Uterus (tissue), 2 donors: Measurements from ENCODE around the gene ATAD3B.
"Not testable (repeated sequence)": the region's sequence is repeated elsewhere in the genome, so short reads cannot be mapped to it uniquely, and the experiment has no call there.

ENCODE experiments used
- POLR2A ChIP-seq, 2 donors: fragments of 450-650 bp; IDR thresholded peaks; one replicate each; pipeline ENCODE4 v1.6.1; 2016; ENCODE audit warnings: antibody characterized with exemption in 2 of 2, mild to moderate bottlenecking in 1 of 2, moderate library complexity in 1 of 2
- TF ChIP-seq, protein P1 (sequence below), 4 experiments: fragments of 200-600 bp in 2 of 4; fragments of 450-650 bp in 2 of 4; sonication (generic) in 2 of 4; IDR thresholded peaks; one replicate each; pipeline ENCODE4 v1.5.1; 2016 to 2019; ENCODE audit warnings: antibody characterized with exemption in 4 of 4, mild to moderate bottlenecking in 2 of 4, moderate library complexity in 1 of 4

- TF ChIP-seq, protein P1, sequence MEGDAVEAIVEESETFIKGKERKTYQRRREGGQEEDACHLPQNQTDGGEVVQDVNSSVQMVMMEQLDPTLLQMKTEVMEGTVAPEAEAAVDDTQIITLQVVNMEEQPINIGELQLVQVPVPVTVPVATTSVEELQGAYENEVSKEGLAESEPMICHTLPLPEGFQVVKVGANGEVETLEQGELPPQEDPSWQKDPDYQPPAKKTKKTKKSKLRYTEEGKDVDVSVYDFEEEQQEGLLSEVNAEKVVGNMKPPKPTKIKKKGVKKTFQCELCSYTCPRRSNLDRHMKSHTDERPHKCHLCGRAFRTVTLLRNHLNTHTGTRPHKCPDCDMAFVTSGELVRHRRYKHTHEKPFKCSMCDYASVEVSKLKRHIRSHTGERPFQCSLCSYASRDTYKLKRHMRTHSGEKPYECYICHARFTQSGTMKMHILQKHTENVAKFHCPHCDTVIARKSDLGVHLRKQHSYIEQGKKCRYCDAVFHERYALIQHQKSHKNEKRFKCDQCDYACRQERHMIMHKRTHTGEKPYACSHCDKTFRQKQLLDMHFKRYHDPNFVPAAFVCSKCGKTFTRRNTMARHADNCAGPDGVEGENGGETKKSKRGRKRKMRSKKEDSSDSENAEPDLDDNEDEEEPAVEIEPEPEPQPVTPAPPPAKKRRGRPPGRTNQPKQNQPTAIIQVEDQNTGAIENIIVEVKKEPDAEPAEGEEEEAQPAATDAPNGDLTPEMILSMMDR (IDR thresholded peaks at IDR 0.05): not testable (repeated sequence)
- TF ChIP-seq POLR2A (IDR thresholded peaks at IDR 0.05): not testable (repeated sequence)
Observed at GRCh38 chr1:1508775-1509464, 37.4 kb downstream of the ATAD3B start.
